RPMI7951 (cell line): Measurements from ENCODE around the gene OSTF1. TPM values are rescaled to one million over a fixed set of nuclear protein-coding genes. Genes with fewer than 3 reads are reported as not detected.

Source experiments
- DNase-seq: peaks from one replicate; pipeline ENCODE4 v3.0.0-alpha.2; 2012; ENCODE audit warnings: low read depth
- total RNA-seq: library from RNA; depleted of rRNA; stranded (reverse); fragments of >200 nt; shearing (Covaris generic); gene quantifications from 2 replicates; pipeline ENCODE4 v1.2.3, GENCODE V29; 2014; rRNA removed

OSTF1 gene, protein sequence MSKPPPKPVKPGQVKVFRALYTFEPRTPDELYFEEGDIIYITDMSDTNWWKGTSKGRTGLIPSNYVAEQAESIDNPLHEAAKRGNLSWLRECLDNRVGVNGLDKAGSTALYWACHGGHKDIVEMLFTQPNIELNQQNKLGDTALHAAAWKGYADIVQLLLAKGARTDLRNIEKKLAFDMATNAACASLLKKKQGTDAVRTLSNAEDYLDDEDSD
- 43.9 and 49.1 TPM in 2 replicates for total RNA-seq

DNA sequence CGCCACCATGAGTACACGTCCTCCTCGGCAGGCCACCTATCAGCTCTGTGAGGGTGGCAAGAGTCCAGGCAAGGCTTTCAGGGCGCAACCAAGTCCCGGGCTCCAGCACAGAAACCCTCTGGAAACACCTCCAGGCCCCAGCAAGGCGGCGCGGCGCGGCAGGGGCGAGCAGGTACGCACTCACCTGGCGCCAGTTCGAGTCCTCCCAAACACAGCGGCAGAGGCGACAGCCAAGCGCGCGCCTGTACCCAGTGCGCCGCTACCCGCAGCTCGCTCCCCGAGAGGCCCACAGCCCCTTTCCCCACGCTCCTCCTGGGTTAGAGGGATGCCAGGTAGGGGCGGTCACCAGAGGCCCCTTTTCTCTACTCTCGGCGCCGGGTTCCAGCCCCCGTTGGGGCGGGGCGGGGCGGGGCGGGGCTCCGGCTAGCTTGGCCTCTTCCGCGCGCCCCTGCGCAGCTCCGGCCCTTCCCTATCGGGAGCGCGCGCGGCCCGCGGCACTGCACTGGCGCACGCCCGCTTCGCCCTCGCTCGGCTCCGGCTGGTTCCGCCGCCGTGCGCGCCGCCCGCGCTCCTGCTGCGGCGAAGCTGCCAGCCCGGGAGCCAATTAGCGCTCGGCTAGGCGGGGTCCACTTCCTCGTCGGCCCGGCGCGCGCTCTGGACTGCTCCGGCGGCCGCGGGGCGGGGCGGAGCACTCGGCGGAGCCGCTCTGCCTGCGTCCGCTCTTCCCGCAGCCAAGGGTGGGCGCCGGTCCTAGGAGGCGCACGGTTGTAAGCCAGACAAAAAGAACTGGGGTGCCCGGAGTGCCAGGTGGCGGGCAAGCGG, at the start of gene OSTF1, which contains the start of gene NMRK1:
Gene OSTF1, plus strand, starts transcription at position 691 of the 822 bp plus-strand sequence. CDS start 179 bp downstream, outside the sequence.
Gene NMRK1, minus strand, starts transcription at position 332 of the 822 bp plus-strand sequence. CDS start 5,040 bp downstream, outside the sequence.
- peak; percentile 93 for DNase-seq

DNA sequence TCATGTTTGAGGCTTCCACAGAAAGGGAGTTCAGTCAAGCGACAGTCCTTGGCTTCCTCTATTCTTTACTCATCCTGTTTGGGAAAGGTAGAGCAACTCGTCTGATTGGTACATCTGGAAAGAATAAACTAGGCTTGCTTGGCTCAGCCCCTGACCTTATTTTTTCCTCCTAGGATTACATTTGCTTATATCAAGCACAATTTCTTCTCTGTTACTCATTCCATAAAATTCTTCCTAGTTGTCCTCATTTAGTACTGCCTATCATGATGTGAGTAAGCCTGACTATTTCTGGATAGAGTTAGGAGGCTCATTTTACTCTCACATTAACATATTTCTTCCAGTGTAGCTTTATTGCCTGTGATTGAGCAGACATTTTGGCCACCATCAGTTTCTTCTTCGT, 49.3 kb upstream of the OSTF1 start:
- no peak for DNase-seq

DNA sequence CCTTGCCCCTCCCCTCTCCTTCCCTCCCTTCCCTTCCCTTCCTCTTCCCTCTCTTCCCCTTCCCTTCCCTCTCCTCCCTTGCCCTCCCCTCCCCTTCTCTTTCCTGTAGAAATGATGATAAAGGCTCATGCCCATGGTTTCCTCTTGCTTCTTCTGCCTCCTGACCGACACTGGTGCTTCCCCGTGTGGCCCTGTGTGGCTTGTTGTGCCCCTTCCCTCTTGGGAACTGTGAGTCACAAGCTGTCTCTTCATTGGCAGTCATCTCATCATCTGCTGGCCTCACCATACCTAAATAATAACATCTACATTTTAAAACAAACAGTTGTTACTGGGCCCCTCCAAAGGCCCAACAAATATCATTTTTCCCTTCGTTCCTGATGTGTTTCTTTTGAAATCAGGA, 48.5 kb upstream of the OSTF1 start:
- DNase-seq = no peak

DNA sequence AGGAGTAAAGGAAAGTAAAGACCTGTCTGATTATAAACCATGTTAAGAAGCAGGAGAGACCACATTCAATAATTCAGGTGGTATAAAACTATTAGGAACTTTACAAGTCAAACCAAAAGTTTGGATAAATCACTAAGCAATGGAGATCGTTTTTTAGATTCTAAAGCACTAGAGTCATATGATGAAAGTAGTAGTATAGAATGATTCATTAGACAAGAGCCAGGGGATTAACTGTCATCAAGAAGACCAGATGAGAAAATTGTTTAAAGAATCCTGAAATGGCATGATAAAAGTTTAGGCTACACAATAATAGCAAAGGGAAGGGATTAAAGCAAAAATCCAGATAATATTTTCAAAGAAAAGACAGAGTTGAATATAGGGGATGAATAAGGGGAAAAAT, 47.3 kb upstream of the OSTF1 start:
- DNase-seq = no peak

DNA sequence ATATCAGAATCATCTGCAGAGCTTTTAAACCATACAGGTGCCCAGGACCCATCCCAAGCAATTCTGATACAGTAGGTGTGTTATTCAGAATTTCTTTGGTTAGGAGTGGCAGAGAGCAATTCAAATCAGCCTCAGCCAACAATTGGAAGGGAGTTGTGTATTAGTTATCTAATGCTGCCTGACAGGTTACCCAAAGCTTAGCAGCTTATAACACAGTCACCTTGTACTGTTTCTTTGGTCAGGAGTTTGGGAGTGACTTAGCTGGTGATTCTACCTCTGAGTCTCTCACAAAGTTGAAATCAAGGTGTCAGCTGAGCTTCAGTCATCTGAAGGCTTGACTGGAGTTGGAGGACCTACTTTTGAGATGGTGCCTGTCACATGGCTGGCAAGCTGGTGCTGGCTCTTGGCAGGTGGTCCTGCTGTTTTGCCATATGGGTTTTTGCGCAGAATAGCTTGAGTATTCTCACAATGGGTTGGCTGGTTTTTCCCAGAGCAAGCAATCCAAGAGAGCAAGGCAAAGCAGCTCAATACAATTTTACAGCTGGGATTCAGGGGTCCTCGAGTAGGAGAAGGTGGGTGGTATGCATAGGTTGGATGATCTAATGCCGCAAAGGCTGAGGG, 41.5 kb upstream of the OSTF1 start:
- no peak for DNase-seq

DNA sequence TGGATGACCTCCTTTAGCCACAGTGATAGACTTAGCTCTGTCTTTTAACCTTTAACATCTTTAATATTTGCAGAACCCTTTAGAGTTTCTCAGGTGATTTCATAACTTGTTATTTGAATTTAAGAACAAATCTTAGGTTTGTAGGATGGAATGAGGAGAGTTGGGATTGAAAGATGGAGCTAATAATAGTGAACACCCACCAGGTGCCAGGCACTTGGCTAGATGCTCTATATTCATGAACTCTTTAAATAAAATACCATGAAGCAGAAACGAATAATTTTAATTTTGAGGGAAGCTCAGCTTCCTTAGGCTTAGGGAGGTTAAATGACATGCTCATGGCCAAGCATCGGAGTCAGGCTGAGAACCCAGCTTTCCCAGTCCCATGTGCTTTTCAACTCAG, 40.8 kb upstream of the OSTF1 start:
- no peak for DNase-seq

DNA sequence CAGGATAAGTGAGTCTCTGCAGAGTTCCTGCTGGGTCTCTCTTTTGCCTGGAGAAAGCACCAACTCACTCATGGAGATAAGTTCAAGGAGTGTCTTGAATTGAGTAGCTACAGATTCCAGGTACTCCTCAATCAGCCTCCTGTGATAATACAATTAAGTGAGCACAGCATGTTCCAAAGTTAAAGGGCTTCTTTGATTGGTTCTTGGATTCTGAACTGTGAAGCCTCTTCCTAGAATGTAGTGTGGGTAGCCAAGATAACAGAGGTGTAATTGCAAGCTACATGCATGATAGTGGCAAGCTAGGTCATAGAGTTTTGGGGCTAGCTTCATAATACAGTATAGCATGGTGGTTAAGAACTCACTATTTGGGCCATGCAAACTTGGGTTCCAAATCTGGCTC, 37.0 kb upstream of the OSTF1 start:
- no peak for DNase-seq

DNA sequence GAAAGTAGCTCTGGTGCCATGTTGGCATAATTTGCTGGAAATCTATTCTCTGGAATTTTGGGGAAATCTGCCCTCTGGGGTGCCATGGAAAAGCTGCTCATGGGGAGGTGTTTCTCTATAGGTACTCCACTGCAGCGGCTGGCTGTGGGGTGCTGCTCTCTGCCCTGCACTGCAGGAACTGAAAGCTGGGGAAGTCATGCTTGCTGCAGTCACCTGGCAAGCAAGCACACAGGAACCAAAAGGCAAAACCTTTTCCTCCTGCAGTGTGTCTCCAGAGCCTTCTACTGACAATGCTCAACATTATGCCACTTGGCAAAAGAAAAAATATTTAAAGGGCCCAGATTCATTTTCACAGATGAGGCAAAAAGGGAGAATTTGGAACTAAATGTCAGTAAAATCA, 34.4 kb upstream of the OSTF1 start:
- no peak for DNase-seq

DNA sequence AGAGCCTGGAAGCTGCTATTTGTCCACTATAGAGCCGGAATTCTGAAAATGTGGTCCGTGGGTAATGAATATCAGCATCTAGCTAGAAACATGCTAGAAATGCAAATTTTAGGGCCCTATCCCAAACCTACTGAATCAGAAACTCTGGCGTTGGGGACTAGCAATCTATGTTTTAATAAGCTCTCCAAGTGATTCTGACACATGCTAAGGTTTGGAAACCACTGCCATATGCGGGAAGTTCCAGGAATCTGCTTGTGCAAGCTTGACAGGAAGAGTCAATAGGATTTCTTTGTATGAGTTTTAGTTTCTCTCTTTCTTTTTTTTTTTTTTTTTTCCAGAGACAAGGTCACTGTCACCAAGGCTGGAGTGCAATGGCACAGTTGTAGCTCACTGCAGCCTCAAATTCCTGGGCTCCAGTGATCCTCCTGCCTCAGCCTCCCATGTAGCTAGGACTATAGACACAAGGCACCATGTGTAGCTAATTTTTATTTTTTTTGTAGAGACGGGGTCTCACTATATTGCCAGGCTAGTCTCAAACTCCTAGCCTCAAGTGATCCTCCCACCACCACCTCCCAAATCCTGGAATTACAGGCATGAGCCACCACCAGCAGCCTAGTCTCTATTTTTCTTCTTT, 33.8 kb upstream of the OSTF1 start:
- DNase-seq = no peak

DNA sequence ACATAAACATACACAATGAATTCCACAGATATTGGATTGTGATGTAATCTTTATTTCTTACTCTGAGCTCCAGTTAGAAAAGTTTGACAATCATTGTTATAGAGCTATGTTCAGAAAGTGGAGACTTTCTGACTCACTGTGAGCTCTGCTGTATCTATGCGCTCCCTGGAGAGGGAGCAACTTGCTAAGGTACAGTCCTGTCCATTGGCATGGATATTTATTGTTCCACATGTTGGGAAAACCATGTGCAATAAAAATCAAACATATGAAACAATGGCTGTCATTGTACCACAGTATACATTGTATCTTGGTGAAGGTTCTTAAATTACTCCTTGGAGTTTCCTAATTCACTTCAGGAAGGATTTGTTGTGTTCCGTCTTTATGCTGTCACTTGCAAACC, 27.1 kb upstream of the OSTF1 start:
- no peak for DNase-seq

DNA sequence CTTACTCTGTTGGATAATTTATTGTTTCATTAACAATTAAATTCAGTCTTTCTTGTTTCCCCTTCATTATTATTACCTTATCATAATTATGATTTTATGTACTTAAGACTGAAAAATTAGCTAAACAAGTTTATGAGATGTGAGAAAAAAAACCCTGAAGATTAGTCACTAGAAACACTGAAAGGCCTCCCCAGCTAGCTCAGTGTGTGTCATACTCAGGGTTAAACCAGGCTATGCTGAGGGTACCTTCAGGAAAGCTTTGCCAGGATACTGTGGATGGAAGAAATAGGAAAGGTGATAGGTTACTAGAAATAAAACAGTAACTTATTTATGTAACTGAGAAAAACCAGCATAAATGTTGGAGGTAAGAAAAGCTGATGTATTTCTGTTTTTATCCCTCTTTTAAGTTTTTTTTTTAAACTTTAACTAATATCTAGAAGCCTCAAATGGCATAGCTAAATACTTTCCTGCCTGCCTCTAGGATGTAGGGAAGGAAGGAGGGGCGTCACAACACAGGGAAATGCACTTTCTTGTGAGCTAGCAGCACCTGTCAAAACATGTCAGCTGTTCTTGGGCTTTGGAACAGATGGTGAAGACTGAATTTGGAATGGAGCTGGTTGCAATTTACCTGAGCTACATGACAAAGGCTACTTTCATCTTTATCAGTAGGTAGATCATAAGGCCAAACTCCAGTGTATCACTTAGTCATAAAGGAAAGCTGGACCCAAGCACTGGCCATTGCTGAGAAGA, 24.6 kb upstream of the OSTF1 start:
- DNase-seq = no peak

DNA sequence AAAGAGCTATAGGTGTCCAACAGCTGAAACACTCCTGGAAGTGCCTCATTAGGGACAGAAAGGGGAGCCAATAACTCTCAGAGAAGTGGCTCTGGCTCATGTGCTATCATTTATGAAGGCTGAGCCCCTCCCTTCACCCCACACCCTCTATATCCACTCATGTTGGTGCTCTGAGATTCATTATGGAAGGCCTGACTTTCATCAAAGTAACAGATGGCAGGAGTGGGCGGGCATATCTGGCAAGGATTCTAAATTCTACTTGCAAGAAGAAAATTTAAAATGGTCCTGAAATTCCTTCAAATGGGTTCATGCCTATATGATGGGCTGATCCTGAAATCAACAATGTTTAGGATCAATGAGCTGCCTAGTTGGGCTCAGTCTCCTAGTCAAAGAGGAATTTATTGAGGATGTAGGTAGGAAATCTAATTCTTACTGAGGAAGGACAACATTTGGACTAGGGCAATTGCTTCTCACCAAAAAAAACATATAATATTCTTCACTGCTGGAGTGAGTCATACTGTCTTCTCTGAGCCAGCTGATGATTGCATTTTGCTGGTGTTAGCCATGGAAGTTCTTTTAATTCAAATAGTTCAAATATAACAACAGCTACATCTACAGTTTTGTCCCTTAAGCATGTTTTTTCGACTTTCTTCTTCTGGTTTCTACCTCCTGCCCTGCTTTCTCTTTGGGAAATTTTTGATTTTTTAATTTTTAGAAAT, 23.8 kb upstream of the OSTF1 start:
- DNase-seq = no peak

DNA sequence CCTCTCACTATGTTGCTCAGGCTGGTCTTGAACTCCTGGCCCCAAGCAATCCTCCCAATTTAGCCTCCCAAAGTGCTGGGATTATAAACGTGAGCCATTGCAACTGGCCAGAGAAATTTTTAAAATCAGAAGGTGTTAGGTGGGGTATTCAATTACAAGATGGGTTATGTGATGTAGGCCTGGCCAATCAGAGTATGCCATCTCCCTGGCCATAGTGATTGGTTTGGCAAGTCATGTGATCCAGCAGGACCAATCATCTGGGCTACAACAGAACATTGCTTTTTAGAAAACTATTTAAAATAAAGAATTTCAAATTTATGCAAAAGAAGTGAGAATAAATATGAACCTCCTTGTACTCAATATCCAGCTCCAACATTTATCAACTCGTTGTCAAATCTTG, 22.8 kb upstream of the OSTF1 start:
- DNase-seq = no peak

DNA sequence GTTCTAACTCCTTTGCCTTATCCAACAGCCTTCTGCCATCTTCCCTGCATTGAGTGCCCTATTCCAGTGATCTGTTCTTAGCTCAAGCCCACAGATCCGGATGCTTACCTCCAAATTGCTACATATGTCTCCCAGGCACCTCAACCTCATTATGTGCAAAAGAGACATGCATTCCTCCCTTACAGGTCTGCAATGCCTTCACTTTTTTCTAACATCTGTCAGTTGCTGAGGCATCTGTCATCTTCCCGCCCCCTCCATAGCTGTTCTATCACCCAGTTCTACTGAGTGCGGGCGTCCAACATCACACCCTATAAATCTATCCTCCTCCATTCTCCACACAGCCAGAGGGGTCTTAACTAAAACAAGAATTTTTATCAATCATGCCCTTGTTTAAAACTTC, 20.4 kb upstream of the OSTF1 start:
- DNase-seq = no peak

DNA sequence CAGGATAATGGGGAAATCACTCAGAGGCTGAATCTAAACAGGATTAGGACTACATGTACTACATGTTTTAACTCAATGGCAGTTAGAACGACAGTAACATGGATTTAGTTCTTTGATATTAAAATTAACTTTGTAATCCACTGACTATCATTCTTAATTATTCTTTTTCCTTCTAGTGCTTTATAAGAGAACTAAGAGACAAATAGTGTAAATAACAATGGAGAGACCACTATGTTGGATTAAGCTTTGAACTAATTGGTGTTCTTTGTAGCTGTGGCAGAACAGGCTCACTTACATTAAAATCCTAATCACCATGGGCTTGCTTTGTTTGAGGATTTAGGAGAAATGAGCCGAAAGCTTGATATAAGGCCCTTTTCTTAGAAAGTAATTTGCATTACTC, 19.1 kb upstream of the OSTF1 start:
- DNase-seq = no peak

DNA sequence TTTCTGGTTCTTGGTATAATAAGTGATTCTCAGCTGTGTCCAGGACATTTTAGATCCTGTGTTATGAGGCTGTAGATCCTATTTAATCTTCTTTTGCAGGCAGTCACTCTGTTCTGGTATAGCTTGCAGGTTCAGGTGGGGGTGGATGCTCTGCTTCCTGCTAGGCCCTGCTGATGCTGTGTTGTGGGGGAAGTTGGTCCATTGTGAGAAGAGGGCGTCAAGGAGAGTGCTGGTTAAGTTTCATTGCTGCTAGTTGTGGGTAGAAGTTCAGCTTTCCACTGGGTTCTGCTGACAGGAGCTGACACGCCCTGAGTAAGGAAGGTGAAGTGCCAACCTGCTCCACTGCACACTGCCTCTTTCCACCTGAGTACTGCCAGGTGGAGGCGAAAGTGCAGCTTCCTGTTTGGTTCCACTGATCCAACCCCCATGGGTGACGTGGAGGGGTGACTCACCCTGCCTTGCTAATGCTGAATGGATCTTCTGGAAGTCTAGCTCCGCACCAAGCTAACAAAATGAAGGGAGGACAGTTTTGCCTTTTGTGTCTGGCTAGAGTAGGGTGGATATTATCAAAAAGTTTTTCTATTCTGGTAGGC, 16.7 kb upstream of the OSTF1 start:
- no peak for DNase-seq

DNA sequence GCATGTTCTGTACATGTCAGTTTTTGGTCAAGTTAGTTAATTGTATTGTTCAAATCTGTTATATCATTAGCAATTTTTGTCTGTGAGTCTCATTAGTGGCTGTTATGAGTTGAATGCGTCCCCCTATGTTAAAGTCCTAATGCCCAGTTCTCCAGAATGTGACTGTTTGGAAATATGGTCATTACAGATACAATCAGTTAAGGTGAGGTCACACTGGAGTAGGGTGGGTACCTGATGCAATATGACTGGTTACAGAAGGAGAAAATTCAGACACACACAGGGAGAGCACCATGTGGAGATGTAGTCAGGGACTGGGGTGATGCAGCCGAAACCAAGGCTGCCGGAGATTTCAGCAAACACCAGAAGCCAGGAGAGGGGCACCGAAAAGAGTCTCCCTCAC, 15.4 kb upstream of the OSTF1 start:
- no peak for DNase-seq

DNA sequence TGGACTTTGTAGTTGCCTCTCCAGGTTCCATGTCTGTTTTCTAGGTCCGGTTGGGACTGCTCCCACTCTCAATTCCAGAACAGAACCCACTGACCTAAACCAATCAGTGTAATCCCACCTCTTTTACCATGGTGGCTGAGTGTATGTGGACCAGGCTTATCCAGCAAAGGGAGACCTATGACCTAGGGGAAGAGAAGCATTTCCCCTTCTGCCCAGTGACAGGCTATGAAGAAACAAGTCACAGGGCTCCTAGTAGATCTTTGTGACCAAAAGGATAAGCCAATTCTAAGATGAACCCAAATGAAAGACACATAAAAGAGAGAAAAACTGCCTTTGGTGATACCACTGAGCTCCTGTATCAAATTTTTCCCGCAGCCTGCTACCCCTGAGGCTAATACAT, 6.7 kb upstream of the OSTF1 start:
- DNase-seq = no peak

DNA sequence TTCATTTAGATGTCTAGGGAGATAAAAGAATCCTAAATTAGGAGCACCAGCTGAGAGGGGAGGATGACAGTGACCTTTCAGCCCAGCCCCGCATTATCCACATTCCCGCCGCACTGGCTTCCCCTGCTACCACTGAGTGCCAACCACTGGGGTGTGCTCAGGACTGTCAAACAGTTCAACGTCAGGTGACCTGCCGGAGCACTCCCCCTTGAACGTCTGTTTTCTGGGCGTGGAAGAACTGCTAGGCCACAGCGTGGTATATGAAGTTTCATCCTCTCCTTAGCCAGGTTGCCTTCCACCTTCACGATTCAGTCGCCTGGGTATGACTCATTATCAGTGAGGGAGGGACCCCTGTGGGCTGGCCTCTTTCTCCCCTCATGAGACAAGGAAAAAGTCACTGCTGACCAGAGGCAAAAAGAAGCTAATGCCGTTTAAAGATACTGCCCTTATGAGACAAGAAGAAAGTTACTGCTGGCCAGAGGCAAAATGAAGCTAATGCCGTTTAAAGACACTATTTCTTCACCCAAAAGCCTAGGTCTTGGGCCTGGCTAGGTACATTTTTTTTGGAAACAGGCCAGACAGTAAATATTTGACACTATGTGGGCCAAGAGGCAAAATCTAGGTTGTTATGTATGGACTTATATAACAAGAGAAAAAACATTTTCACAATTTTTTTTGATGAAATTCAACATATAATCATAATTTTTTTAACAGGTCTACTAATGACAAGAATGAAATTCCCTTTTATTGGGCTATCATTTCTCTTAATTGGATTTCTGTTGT, 4.9 kb upstream of the OSTF1 start:
- DNase-seq = no peak
